ENCODE data around the gene LRRTM4.

DNA sequence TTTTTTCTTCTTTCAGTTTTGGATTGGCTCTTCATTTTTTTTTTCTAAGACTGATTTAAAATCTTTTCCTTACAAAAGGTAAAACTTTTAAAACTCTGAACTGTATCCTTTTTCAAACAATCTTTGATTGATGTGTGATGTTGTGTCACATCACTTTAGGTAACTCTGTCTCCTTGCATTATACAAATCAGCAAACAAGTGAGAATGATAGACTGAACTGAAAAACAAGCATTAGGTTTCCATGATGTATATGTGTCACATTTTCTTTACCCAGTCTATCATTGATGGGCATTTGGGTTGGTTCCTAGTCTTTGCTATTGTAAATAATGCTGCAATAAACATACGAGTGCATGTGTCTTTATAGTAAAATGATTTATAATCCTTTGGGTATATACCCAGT lies 655.7 kb downstream of the LRRTM4 start:
- TF ChIP-seq EZH2 (IDR thresholded peaks at IDR 0.05; ENCODE audit: insufficient read depth, poor library complexity, severe bottlenecking) (no peak), EZH2phosphoT487 (IDR thresholded peaks at IDR 0.05; ENCODE audit: insufficient read depth, low read depth) (no peak)

Measured in GM23248 (cell line).